Lower lobe of right lung (tissue), 2 donors: ENCODE data around the gene PSAT1. TPM values are rescaled to one million over a fixed set of nuclear protein-coding genes. Genes with fewer than 3 reads are reported as not detected.

Source experiments
- ATAC-seq, 2 donors: fragments of 200-7000 bp; cut with Tn5 transposase; one replicate each; pipeline ENCODE4 v1.9.1; 2020 to 2022; ENCODE audit warnings: mild to moderate bottlenecking in 2 of 2, moderate library complexity in 2 of 2
- DNase-seq: peaks from one replicate; pipeline ENCODE4 v3.0.0-alpha.2; 2020
- H3K27ac ChIP-seq: fragments of 200-600 bp; one replicate; pipeline ENCODE4 v1.8.0; 2022
- H3K27me3 ChIP-seq: fragments of 200-600 bp; one replicate; pipeline ENCODE4 v1.8.0; 2022; ENCODE audit warnings: low read depth
- H3K36me3 ChIP-seq: fragments of 200-600 bp; one replicate; pipeline ENCODE4 v1.8.0; 2022; ENCODE audit warnings: mild to moderate bottlenecking
- H3K4me1 ChIP-seq: fragments of 200-600 bp; one replicate; pipeline ENCODE4 v1.8.0; 2022
- H3K4me3 ChIP-seq: fragments of 200-600 bp; one replicate; pipeline ENCODE4 v1.8.0; 2022; ENCODE audit warnings: mild to moderate bottlenecking
- H3K9me3 ChIP-seq: fragments of 200-600 bp; one replicate; pipeline ENCODE4 v1.8.0; 2022
- CTCF ChIP-seq: fragments of 200-600 bp; IDR thresholded peaks from one replicate; pipeline ENCODE4 v1.8.0; 2022; ENCODE audit warnings: antibody characterized with exemption, mild to moderate bottlenecking
- intact Hi-C: fragments of 100-400 bp; cut with DNase I; formaldehyde crosslinking; loops from one replicate; pipeline ENCODE4 v1.11.0; 2022
- total RNA-seq: library from RNA; stranded (reverse); fragmentation: NEBNext Ultra II Directional; extraction: Animal tissue kit (Norgen Biotek cat#: 25700); gene quantifications from one replicate; pipeline ENCODE4 v1.2.1, GENCODE V29; 2021
- donor health status: DM: no; HTN: yes; CAD: no; lungs with severe emphysema.

Gene PSAT1
- total RNA-seq, 1 donor from 2014 or later, result 10.4 TPM

- Histone ChIP-seq H3K9me3 (no peaks in the 10 kb centered on the region), H3K36me3 (no peaks in the 10 kb centered on the region), H3K4me3 (no peak overlapping the region), H3K4me1 (no peaks in the 10 kb centered on the region), H3K27ac (no peak overlapping the region), H3K27me3 (no peaks in the 10 kb centered on the region)
- no peak for TF ChIP-seq CTCF
- ATAC-seq (no peak), DNase-seq (no peak)
- intact Hi-C loops, result no loop called here
These were observed 23.2 kb downstream of the PSAT1 start for GRCh38 chr9:78320030-78320693.

- no peaks in the 10 kb centered on the region for H3K27me3 ChIP-seq
- H3K4me1 ChIP-seq, result no peaks in the 10 kb centered on the region
- DNase-seq (no peak), ATAC-seq (no peak)
- H3K27ac ChIP-seq, result no peak overlapping the region
- intact Hi-C loops, result no loop called here
- no peaks in the 10 kb centered on the region for H3K9me3 ChIP-seq
- TF ChIP-seq CTCF, result no peak
- no peak overlapping the region for H3K4me3 ChIP-seq
- no peaks in the 10 kb centered on the region for H3K36me3 ChIP-seq
These were observed 24.1 kb downstream of the PSAT1 start for GRCh38 chr9:78320875-78321496.

- H3K36me3 ChIP-seq, result no peaks in the 10 kb centered on the region
- TF ChIP-seq CTCF, result no peak
- DNase-seq (no peak), ATAC-seq (no peak)
- no peak overlapping the region for H3K4me3 ChIP-seq
- H3K4me1 ChIP-seq, result no peaks in the 10 kb centered on the region
- intact Hi-C loops, result no loop called here
- no peak overlapping the region for H3K27ac ChIP-seq
- H3K9me3 ChIP-seq, result no peaks in the 10 kb centered on the region
- H3K27me3 ChIP-seq, result no peaks in the 10 kb centered on the region
These were observed 24.6 kb downstream of the PSAT1 start for GRCh38 chr9:78321505-78321904.

GRCh38 chr9:78324068-78324650 is 27.2 kb downstream of the PSAT1 start:
- Histone ChIP-seq H3K36me3 (no peaks in the 10 kb centered on the region), H3K27ac (no peak overlapping the region), H3K4me3 (no peak overlapping the region), H3K4me1 (no peaks in the 10 kb centered on the region), H3K27me3 (no peaks in the 10 kb centered on the region), H3K9me3 (no peaks in the 10 kb centered on the region)
- DNase-seq (no peak), ATAC-seq (no peak)
- intact Hi-C loops, result no loop called here
- TF ChIP-seq CTCF, result no peak

- no peak for DNase-seq
- Histone ChIP-seq H3K4me1 (no peaks in the 10 kb centered on the region), H3K27ac (no peak overlapping the region), H3K36me3 (no peaks in the 10 kb centered on the region), H3K27me3 (no peaks in the 10 kb centered on the region), H3K9me3 (no peaks in the 10 kb centered on the region), H3K4me3 (no peak overlapping the region)
- ATAC-seq, result no peak
- TF ChIP-seq CTCF, result no peak
- intact Hi-C loops, result no loop called here
These were observed 27.8 kb downstream of the PSAT1 start for GRCh38 chr9:78324682-78325081.
